HL-60/S4 (cell line): ENCODE measurements around the gene SPPL2C.
"Not testable (repeated sequence)": the region's sequence is repeated elsewhere in the genome, so short reads cannot be mapped to it uniquely, and the experiment has no call there.

ENCODE experiments used
- in situ Hi-C: fragments of 300-500 bp; cut with MboI; formaldehyde crosslinking; loops from 2 replicates; pipeline ENCODE4 v1.14.3; 2022; ENCODE audit warnings: low sequenced_read_pairs

Gene SPPL2C

DNA sequence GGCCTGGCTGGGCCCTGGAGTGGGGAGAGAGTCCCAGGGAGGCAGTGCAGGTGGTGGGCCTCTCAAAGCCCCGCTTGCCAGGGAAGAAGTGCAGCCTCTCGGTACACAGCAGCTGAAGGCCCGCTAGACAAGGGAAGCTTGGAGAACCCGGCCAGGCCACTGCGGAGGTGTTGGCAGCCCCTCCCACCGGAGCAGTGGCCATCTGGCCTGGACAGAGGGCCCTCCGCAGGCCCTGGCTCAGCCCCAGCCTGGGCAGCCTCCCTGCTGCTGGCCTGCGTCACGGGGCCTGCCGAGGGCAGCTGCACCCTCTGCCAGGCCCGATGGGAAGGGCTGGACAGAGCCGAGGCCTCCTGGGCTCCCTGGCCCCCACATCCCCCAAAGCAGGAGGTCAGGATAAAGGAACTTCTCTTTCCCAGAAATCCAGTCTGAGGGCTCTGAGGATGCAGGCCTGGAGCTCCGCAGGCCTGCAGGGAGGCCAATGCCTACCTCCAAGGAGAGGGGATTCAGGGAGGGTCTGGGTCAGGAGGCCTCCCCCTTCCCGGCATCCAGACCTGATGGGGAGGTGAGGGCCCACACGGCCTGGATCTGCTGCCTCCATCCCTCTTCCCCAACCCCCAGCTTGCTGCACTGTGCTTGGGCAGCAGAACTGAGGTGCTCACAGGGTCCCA lies 4.3 kb downstream of the SPPL2C start:
- in situ Hi-C loops, result no loop called here

DNA sequence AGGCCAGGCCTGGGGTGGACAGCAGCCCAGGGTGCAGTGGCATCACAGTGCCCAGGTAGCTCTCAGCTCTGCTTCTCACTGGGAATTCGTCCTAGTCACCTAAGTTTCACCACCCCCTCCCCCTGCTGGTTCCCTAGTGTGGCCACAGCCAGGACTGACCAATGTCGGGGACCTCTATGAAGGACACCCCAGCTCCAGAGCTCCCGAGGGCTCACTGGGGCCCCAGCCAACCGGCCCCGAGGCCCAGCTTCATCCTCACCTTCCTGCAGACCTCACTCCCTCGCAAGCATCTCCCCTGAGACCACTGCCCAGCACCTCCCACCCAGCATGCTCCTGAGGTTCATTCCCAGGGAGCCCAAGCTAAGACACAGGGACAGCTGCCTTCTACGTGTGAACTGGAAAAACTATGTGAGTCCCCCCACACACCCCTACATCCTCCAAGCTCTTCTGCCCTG lies 4.9 kb downstream of the SPPL2C start:
- in situ Hi-C loops, result no loop called here

DNA sequence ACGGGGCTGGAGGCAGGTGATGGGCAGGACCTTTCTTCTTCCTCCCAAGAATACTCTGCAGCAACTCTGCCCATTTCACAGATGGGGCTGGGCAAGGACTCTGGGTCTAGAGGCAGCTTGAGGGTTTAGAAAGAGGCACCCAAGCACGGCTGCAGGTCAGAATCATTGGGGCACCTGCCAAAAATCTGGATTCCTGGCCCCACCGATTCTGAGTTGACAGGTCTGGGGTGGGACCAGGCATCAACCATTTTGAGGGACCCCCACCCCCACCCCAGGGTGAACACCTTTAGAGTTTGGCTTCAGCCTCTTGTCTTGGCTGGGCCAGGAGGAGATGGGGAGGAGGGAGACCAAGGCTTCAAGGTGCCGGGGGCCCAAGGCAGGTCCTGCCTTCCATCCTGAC lies 5.3 kb downstream of the SPPL2C start:
- in situ Hi-C loops, result no loop called here

DNA sequence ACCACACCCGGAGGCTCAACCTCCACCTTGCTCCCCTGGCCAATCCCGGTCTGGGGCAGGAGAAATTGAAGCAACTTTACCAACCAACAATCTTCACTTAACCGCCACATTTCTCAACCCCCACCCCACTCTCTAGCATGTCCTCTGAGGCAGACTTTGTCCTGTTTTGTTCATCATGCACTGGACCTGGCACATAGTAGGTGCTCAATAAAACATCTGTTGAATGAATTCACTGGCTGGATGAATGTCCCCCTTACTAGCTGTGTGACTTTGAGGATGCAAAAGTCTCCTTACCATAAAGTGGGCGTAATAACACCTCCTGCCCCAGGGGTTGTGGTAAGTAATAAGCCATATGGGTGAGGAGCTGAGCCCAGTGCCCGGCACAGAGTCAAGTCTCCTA lies 5.8 kb downstream of the SPPL2C start:
- in situ Hi-C loops, result no loop called here

DNA sequence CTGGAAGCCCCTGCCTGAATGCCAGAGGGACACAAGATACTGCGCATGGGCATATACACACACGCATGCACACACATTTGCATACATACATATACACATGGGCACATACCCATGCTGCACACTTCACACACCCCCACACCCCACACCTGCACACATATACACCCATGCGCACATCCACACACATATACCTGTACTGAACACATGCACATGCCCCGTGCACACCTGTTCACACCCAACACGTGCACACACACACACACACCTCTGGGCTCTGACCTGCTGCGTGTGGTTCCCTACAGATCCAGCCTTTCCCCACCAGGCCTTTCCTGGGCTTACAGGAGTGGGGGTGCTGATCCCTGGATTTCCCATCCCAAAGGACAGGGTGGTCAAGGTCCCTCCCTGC lies 6.3 kb downstream of the SPPL2C start:
- in situ Hi-C loops, result no loop called here

DNA sequence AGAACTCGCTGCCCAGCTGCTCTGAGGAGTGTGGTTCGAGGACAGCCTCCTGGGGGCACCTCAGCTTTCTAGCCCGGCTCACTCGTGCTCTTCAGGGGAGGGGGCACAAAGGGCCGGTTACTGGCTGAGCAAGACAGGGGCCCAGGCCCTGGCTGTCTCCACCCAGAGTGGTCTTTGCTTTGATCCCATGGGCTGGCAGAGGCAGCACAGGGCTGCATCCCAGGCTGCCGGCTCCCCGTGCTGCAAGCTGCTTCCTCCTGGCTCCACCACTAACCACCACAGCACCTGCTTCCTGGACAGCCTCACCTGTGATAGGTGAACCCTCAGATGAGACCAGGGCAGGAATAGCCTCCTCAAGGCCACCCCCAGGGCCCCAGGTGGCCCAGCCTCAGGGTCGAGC lies 6.8 kb downstream of the SPPL2C start:
- in situ Hi-C loops, result no loop called here

DNA sequence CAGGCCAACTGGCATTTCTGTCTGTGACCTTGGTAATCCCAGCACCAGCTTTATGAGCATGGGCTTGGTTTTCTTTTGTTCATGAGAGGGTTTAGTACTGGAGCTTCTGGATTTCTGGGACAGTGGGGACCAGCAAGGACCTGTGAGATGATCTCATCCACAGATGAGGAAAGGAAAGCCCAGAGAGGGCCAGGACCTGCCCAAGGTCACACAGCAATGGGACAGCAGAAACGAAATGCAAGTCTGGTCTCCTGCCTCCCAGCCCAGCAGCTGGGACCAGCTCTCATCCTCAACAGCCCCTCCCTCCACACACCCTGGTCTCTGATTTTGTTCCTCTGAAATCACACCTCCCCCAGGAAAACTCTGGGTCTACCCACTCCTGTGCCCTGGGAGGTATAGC lies 7.2 kb downstream of the SPPL2C start:
- in situ Hi-C loops, result no loop called here

DNA sequence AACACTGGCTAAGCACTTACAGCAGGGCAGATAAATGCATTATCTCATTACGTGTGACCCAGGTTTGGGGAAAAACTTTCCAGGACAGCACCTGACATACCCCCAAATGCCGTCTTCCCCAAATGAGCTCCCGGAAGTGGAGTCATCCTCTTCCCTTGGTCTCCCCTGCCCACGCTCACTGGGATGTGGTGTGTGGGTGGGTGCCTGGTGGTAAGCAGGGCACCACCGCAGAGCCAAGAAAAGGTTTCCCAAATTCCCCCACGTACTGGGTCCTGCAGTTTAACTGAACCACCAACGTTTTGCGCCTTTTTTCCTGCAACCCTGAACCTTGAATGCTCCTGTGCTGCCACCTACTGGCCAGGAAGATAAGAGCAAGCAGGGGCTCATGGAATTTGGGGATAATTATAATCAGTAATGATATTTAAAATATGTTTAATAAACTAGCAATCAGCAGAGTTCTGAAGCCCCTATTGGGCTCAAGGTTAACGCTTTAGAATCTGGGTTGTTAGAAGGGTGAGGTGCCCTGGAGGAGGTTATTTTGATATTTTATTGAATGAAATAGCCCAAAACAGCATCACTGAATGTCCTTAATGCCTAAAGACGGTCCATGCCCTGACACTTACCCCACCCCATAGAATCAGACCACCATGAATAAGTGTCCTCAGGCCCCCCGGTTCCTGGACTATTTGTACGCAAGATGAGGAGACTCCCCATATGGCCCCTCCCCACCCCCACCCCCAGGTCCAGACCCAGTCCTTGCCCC lies 8.0 kb downstream of the SPPL2C start:
- in situ Hi-C loops, result no loop called here

DNA sequence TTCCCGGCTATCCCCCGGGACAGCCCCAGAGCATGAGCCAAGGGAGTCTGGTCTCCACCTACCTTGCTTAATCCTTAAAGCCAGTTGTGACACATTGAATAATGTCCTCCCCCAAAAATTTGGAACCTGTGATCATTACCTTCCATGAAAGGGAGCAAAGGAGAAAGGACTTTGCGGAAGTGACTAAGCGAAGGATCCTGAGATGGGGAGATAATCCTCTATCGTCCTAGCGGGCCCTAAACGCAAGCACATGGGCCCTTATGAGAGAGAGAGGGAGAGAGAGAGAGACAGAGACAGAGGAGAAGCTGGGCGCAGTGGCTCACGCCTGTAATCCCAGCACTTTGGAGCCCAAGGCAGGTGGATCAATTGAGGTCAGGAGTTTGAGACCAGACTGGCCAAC lies 9.5 kb downstream of the SPPL2C start:
- in situ Hi-C loops, result no loop called here

DNA sequence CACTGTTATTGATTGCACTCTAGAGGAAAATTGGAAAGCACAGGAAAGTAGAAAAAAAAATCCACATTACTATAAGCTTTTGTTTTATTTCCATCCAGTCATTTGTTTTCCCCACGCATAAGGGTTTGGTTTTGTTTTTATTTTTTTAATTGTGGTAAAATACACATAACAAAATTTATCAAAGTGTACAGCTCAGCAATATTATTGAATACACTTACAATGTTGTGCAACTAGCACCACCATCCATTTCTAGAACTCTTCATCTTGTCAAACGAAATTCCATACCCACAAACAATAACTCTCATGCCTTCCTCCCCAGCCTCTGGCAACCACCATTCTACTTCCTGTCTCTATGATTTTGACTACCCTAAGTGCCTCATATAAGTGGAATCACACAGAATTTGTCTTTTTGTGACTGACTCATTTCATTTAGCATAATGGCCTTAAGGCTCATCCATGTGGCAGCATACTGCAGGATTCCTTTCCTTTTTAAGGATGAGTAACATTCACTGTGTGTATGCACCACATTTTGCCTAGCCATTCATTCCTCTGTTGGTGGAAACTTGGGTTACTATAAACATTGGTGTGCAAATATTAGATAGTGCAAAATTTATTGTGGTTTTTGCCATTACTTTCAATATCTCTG lies 11.1 kb downstream of the SPPL2C start:
- in situ Hi-C loops, result no loop called here

DNA sequence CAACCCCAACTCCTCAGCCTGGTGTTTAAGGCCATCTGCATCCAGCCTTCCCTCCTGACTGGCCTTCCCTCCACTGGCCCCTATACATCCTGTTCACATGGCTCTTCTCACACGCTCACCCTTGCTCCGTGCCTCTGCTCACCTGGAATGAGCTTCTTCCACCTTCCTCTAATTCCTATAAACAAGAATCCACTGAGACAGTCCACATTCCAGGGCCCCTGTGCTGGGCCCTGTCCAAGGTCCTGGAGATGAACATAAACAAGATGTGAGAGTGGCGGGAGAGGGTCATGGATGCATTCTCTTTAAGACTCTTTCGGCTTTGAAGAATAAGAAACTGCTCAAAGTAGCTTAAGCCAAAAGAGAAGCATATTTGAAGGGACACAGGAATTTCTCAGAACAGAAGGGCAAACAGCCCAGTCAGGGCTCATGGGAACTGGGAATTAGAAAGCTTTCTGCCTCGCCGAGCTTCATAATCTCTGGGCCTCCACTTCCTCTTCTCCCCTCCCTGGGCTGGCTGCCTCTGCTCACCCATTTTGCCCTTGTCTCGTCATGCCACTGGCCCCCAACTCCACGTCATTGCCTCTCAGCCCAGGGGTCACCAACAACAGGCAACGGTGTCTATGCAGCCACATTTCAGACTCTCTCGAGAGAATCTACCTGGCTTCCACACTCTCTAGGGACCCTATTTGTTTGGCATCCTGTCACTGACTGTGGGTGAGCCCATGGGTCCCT lies 13.5 kb downstream of the SPPL2C start:
- in situ Hi-C loops, result no loop called here

DNA sequence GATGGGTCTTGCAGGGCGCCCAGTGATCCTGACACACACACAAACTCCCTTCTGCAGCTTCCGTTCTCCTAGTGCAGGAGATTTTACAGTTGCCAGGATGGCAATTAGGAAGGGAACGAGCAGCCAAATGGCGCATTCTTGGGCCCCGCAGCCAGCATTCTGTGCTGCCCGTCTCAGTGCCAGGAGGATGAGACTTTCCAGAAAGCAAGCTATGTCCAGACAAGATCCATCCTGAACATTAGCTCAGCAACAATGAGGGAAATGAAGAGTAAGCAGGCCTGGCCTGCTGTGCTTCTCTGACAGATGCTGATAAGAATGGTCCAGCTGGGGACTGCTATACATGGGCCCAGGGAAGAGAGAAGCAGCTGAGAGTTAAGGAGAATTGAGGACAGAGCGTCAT lies 16.5 kb downstream of the SPPL2C start:
- in situ Hi-C loops, result no loop called here

DNA sequence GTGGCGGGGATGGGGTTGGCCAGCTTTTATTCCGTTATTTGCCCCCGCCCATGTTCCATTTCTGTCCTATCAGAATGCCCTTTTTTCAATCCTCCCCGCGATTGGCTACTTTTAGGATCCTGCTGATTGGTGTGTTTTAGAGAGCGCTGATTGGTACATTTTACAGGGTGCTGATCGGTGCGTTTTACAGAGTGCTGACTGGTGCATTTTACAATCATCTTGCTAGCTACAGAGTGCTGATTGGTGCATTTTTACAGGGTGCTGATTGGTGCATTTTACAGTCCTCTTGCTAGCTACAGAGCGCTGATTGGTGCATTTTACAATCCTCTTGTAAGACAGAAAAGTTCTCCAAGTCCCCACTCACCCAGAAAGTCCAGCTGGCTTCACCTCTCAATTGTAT lies 17.4 kb downstream of the SPPL2C start:
- in situ Hi-C loops, result not testable (repeated sequence)

DNA sequence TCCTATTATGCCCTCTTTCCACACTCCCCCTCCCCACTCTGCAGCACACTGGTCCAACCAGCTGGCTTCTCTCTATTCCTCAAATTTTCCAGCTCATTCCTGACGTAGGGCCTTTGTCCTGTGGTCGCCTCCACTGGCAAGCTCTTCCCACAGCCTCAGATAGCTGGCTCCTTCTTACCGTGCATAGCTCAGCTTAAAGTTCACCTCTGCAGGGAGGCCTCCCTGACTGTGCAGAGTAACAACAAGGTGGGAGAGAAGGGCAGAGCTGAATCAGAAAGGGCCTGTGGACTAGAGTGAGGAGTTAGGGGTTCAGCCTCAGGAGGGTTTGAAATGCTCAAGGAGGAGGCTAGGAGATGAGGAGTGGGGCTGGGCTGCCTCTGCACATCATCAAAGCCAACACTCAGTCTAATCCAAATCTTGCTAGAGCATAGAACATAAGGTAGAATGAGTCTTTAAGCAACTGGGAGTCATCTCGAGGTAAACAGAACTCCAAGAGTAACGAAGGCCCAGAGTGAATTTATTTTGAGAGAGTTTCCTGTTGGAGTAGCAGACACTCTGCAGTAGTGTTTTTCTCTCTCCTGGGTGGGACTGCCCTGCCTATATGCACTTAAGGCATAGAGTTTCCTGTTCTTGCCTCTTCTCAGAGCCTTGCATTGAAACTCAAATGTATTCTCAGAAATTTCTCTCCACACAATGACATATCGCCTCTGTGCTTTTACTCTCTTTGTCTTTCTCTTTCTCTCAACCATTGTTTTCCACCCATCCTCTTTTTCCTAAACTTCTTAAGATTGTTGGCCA lies 19.4 kb downstream of the SPPL2C start:
- in situ Hi-C loops, result no loop called here

DNA sequence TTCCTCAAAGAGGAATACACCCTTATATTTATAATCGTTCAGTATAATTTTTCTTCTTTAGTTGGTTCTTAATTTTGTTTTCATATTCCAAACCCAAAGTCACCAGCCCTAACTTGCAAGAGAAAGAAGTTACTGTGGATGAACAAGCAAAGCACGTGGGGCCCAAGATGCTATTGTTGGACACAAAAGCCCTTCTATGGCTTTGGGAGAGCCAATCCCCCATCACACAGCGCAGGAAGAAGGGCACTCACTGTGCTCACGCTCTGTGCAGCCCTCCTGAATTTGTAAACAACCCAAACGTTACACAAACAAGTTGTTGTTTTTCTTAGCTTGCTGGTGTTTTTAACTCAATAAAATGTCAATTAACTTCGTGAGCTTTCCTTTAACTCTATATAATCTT lies 22.5 kb downstream of the SPPL2C start:
- in situ Hi-C loops, result no loop called here

DNA sequence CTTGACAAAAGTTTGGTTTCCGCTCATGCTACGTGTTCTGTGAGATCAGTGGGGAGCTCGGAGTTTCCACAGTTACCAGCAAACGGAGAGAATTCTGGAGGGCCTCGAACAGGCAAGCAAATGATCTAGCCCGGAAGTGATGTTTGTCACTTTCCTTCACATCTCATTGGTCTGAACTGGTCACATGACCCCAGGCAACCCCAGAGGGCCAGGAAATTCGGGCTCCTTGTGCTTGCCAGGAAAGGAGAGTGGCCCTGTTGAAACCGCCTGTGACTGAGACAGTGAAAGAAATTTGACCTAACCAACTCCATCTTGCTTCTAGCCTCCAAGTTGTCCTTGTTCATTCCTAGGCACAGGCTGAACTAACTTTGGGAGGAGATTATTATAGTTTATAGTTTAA lies 23.0 kb downstream of the SPPL2C start:
- in situ Hi-C loops, result no loop called here

DNA sequence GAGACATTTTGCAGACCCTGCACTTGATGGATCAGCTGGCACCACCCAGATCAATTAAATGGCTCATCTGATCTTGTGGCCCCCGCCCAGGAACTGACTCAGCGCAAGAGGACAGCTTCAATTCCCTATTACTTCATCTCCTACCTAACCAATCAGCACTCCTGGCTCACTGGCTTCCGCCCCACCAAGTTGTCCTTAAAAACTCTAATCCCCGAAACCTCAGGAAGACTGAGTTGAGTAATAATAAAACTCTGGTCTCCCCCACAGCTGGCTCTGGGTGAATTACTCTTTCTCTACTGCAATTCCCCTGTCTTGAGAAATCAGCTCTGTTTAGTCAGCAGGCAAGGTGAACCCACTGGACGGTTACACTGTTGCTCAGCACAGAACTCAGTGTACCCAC lies 23.6 kb downstream of the SPPL2C start:
- in situ Hi-C loops, result no loop called here

DNA sequence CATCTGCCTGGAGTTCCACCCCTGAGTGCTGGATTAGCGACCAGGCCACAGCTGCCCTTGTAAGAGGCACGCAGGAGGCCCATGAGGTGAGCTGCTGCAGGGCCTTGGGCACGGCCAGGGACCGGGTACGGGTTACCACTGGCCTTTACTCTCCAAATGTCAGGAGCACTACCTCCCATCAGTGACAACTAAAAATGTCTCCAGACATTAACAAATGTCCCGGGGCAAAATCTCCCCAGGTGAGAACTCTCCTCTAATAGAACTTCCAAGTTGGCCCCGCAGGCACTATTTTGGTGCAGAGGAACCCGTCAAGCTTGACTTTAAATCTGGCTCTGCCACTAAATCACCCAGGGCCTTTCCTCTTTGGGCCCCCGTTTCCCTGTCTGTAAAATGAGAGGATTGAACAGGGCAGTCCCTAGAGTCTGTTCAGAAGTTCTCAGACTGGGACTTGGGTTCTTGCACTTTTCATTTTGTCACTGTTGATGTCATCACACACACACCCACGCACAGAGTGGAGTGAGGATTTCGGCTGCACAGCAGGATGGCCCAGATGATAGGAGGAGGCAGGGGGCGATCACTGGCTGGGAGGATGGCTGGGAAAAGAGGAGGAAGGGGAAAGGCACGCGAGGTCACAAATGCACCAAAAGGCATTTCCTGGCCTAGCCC lies 25.1 kb downstream of the SPPL2C start:
- in situ Hi-C loops, result no loop called here

DNA sequence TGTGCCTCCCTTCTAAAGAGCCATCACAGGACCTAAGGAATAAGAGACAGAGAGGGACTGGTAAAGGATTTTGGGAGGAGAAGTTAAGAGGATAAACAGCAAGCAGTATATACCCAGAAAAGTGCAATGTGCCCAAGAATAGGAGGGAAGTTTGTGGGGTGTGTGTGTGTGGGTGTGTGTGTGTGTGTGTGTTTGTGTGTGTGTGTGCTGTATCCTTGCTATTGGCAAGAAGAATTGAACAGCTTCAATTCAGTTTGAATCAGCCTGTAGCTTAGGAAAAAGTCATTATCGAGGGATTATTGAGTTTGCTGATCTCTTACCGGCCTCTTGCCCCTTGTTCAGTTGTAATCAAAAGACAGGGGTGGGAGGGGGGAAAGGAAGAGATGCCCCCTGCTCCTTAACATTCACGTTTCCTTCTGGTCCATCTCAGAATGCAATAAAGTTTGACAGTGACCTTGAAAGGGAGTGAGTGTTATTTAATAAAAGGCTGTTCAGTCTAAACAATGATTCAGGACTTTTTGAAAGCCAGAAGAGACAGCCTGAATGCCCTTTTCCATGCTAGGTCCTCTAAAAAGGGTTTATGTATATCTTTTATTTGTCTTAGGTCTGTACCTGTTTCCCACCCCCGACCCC lies 25.8 kb downstream of the SPPL2C start:
- in situ Hi-C loops, result no loop called here

DNA sequence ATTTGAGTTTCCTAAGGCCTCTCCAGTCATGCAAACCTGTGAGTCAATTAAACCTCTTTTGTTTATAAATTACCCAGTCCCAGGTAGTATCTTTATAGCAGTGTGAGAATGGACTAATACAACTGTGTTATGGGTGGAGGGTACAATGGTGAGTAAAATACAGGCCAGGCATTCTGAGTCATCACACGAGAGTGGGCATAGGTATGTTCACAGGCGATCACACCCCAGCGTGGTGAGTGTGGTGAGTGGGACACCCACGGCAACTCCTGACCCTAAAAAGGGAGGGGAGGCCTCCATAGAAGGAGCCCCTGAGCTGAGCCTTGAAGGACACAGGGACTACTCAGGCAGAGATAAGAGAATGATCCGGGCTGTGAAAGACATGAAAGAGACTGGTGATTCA lies 27.0 kb downstream of the SPPL2C start:
- in situ Hi-C loops, result no loop called here
